GM21825 (cell line): Measurements from ENCODE around the gene PELI1.
A peak's percentile ranks its signal among the peaks of the same experiment; 100 is the strongest.
"Not testable (repeated sequence)": the region's sequence is repeated elsewhere in the genome, so short reads cannot be mapped to it uniquely, and the experiment has no call there.

ENCODE experiments used
- ATAC-seq: cut with Tn5 transposase; IDR thresholded peaks from one replicate; pipeline ENCODE4 v1.9.1; 2021; ENCODE audit warnings: mild to moderate bottlenecking, moderate library complexity; ENCODE audit not compliant: unreplicated experiment

PELI1 gene

GRCh38 chr2:64124571-64124970 is 19.6 kb downstream of the PELI1 start:
- ATAC-seq: no peak

- ATAC-seq: no peak
These were observed 20.1 kb downstream of the PELI1 start for GRCh38 chr2:64124168-64124567.

- ATAC-seq: no peak
These were observed 20.5 kb downstream of the PELI1 start for GRCh38 chr2:64123740-64124139.

- ATAC-seq: no peak
These were observed 21.9 kb downstream of the PELI1 start for GRCh38 chr2:64122358-64122757.

GRCh38 chr2:64120928-64121327 is 23.3 kb downstream of the PELI1 start:
- ATAC-seq: no peak

- ATAC-seq: no peak
These were observed 24.2 kb downstream of the PELI1 start for GRCh38 chr2:64120008-64120407.

- no peak for ATAC-seq
These were observed 24.9 kb downstream of the PELI1 start for GRCh38 chr2:64119369-64119768.

- ATAC-seq: no peak
These were observed 28.2 kb downstream of the PELI1 start for GRCh38 chr2:64115808-64116598.

GRCh38 chr2:64114912-64115277 is 29.3 kb downstream of the PELI1 start:
- peak; percentile 36 for ATAC-seq

GRCh38 chr2:64114063-64114911 is 29.9 kb downstream of the PELI1 start:
- peak; percentile 43 for ATAC-seq

GRCh38 chr2:64112016-64112415 is 32.2 kb downstream of the PELI1 start:
- ATAC-seq: no peak

GRCh38 chr2:64111426-64111825 is 32.8 kb downstream of the PELI1 start:
- no peak for ATAC-seq

GRCh38 chr2:64108666-64109241 is 35.5 kb downstream of the PELI1 start:
- no peak for ATAC-seq

GRCh38 chr2:64106481-64106880 is 37.7 kb downstream of the PELI1 start:
- ATAC-seq: no peak

GRCh38 chr2:64105670-64106461 is 38.4 kb downstream of the PELI1 start:
- no peak for ATAC-seq

- ATAC-seq: no peak
These were observed 39.3 kb downstream of the PELI1 start for GRCh38 chr2:64104933-64105332.

- ATAC-seq: not testable (repeated sequence)
These were observed 41.5 kb downstream of the PELI1 start for GRCh38 chr2:64102736-64103135.

GRCh38 chr2:64101141-64101591 is 43.1 kb downstream of the PELI1 start:
- ATAC-seq: peak; percentile 50

- not testable (repeated sequence) for ATAC-seq
These were observed 43.6 kb downstream of the PELI1 start for GRCh38 chr2:64100584-64100983.

- no peak for ATAC-seq
These were observed 49.4 kb downstream of the PELI1 start for GRCh38 chr2:64094663-64095382.
